ENCODE measurements around the gene SLC33A1. TPM values are rescaled to one million over a fixed set of nuclear protein-coding genes. Genes with fewer than 3 reads are reported as not detected.
A peak's percentile ranks its signal among the peaks of the same experiment; 100 is the strongest.

The SLC33A1 gene
- total RNA-seq, 2 donors from 2014 or later: 24.6 to 24.8 TPM

DNA sequence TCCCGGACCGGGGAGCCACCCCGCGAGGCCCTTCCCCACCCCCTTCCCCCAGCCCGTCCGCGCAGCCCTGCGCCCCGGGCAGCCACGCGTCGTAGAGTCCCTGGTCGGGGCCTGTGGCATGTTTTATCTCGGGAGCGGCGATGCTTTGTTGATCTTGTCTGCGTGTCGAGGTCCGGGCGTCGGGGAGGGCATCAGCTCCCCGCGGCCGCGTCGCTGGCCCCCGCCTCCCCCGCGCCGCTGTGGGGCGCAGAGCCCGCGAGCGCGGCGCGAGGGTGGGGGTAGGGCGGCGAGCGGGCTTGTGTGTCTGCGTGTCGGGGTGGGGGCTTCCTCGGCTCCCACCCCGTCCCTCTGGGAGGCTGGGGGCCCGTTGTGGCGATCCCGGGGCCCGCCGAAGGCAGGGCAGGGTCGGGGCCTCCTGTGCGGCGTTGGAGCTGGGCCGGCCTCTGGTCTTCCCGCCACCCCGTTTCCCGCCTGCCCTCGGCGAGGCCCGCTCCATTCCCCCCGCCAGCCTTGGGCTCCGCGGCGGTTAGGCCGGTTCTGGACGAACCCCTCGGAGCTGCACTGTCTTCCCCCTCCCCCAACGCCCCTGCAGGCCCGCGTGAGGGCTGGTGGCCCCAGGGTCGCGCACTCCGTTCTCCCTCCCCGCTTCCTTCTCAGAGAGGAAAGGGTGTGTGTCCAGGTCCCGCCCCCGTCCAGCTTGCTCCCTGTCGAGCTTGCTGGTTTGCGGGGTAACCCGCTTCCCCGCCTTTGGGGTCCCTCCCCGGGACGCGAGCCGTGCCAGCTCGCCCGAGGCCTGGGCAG, 16.9 kb upstream of the SLC33A1 start:
- H3K36me3 ChIP-seq (ENCODE audit: control insufficient read depth, insufficient read depth, low read length): no peaks in the 10 kb centered on the region
- H3K4me3 Mint-ChIP-seq: peak overlapping the region; percentile 92
- peak overlapping the region; percentile 95 for H3K27ac ChIP-seq (ENCODE audit: low read depth, low read length)
- 0% methylated on average over 11 to 85 of the region's 85 CpGs for WGBS, 2 experiments (ENCODE audit: insufficient coverage in 1 of 2, insufficient read length in 1 of 2)
- H3K4me1 ChIP-seq (ENCODE audit: control insufficient read depth, insufficient read depth, low read length): peaks cover 8% of the 10 kb centered on the region
- no peaks in the 10 kb centered on the region for H3K27me3 ChIP-seq (ENCODE audit: control insufficient read depth, insufficient read depth, low read length, poor library complexity, severe bottlenecking)
- no peaks in the 10 kb centered on the region for H3K9me3 Mint-ChIP-seq
- peak overlapping the region; percentile 89 for H3K4me3 ChIP-seq (ENCODE audit: low read length)
- no peaks in the 10 kb centered on the region for H3K27me3 Mint-ChIP-seq (ENCODE audit: insufficient read depth)
- peak overlapping the region; percentile 83 for H3K9ac ChIP-seq (ENCODE audit: extremely low read depth, low read length, poor library complexity, severe bottlenecking)
- peak overlapping the region; percentile 91 for H3K27ac Mint-ChIP-seq
- TF ChIP-seq, protein P1, sequence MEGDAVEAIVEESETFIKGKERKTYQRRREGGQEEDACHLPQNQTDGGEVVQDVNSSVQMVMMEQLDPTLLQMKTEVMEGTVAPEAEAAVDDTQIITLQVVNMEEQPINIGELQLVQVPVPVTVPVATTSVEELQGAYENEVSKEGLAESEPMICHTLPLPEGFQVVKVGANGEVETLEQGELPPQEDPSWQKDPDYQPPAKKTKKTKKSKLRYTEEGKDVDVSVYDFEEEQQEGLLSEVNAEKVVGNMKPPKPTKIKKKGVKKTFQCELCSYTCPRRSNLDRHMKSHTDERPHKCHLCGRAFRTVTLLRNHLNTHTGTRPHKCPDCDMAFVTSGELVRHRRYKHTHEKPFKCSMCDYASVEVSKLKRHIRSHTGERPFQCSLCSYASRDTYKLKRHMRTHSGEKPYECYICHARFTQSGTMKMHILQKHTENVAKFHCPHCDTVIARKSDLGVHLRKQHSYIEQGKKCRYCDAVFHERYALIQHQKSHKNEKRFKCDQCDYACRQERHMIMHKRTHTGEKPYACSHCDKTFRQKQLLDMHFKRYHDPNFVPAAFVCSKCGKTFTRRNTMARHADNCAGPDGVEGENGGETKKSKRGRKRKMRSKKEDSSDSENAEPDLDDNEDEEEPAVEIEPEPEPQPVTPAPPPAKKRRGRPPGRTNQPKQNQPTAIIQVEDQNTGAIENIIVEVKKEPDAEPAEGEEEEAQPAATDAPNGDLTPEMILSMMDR (conservative IDR thresholded peaks at IDR 0.05): no peak
- peaks cover 19% of the 10 kb centered on the region for H3K4me1 Mint-ChIP-seq
- peaks cover 1% of the 10 kb centered on the region for H3K36me3 Mint-ChIP-seq (ENCODE audit: low read depth)
- DNase-seq: peak; percentile 78
- no peaks in the 10 kb centered on the region for H3K9me3 ChIP-seq (ENCODE audit: control insufficient read depth, low read length)

DNA sequence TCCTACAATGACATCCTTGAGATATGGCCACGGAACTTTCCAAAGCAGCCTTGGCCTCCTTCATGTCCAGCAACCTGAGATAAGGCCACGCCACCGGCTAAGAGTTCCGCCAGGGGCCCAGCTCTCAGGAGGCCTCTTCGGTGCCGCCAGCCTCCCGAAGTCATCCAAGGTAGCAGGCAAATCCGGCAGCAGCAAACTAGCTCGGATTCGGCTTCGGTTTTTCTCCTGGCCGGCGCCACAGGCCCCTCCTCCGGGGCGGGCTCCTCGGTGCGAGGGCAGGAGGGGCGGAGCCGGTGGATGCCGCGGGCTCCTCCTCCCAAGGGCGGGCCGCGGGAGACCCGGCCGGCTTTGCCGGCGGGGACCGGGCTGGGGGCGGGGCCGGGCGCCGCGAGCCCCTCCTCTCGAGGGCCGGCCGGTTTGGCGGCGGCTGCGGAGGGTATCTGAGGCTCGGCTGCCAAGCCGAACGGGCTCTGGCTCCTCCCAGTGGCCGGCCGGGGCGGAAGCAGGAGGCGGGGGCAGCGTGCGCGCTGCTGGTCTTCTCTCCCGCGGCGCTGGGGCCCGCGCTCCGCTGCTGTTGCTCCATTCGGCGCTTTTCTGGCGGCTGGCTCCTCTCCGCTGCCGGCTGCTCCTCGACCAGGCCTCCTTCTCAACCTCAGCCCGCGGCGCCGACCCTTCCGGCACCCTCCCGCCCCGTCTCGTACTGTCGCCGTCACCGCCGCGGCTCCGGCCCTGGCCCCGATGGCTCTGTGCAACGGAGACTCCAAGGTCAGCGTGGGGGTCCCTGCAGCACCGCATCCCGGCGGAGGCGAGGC, 16.1 kb upstream of the SLC33A1 start, which contains the start of gene GMPS:
GMPS (plus strand) TSS at position 518 of the 812 bp plus-strand sequence; CDS start at position 739, 221 bp downstream.
- Histone ChIP-seq H3K27ac (ENCODE audit: low read depth, low read length) (peak within 1 kb of the TSS; percentile 95), H3K27me3 (ENCODE audit: control insufficient read depth, insufficient read depth, low read length, poor library complexity, severe bottlenecking) (no peaks in the 10 kb centered on the region), H3K9ac (ENCODE audit: extremely low read depth, low read length, poor library complexity, severe bottlenecking) (peak within 1 kb of the TSS; percentile 83), H3K9me3 (ENCODE audit: control insufficient read depth, low read length) (no peaks in the 10 kb centered on the region), H3K4me3 (ENCODE audit: low read length) (peak within 1 kb of the TSS; percentile 89), H3K36me3 (ENCODE audit: control insufficient read depth, insufficient read depth, low read length) (no peaks in the 10 kb centered on the region), H3K4me1 (ENCODE audit: control insufficient read depth, insufficient read depth, low read length) (peaks cover 8% of the 10 kb centered on the region)
- Mint-ChIP-seq H3K4me1 (peaks cover 17% of the 10 kb centered on the region), H3K27ac (peak within 1 kb of the TSS; percentile 95), H3K9me3 (no peaks in the 10 kb centered on the region), H3K27me3 (ENCODE audit: insufficient read depth) (no peaks in the 10 kb centered on the region), H3K36me3 (ENCODE audit: low read depth) (peaks cover 1% of the 10 kb centered on the region), H3K4me3 (peak within 1 kb of the TSS; percentile 92)
- TF ChIP-seq, protein P1 (conservative IDR thresholded peaks at IDR 0.05): peak; percentile 73
- WGBS, 2 experiments (ENCODE audit: insufficient coverage in 1 of 2, insufficient read length in 1 of 2): 0 to 1% methylated on average over 23 to 83 of the region's 83 CpGs
- DNase-seq: peak; percentile 99

DNA sequence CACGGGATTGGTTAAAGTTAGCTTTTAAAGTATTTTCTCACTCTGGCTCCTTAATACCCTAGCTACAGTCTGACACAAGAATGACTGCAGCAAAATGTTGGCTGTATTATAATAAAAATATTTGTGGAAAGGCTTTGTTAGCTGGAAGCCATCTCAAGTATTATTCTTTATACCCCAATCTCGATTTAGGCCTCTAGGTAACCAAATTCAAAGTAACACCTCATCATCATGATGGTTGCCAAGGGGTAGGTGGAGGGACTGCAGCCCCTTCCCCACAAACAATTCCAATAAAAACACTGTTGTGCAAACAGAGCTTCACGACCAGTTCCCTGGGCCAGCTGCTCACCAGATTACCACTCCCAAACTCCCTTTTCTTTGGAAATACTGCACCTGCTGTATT, 15.5 kb upstream of the SLC33A1 start:
- Mint-ChIP-seq H3K36me3 (ENCODE audit: low read depth) (peaks cover 1% of the 10 kb centered on the region), H3K27ac (peak overlapping the region; percentile 95), H3K4me3 (peak overlapping the region; percentile 92), H3K27me3 (ENCODE audit: insufficient read depth) (no peaks in the 10 kb centered on the region), H3K9me3 (no peaks in the 10 kb centered on the region), H3K4me1 (peaks cover 17% of the 10 kb centered on the region)
- 67 to 71% methylated on average over 1 to 3 of the region's 3 CpGs for whole genome bisulfite sequencing, 2 experiments (ENCODE audit: insufficient coverage in 1 of 2, insufficient read length in 1 of 2)
- TF ChIP-seq, protein P1 (conservative IDR thresholded peaks at IDR 0.05): peak; percentile 44
- H3K27ac ChIP-seq (ENCODE audit: low read depth, low read length): peak overlapping the region; percentile 87
- H3K4me3 ChIP-seq (ENCODE audit: low read length): peak overlapping the region; percentile 87
- H3K9me3 ChIP-seq (ENCODE audit: control insufficient read depth, low read length): no peaks in the 10 kb centered on the region
- peak overlapping the region; percentile 60 for H3K9ac ChIP-seq (ENCODE audit: extremely low read depth, low read length, poor library complexity, severe bottlenecking)
- no peak for DNase-seq
- no peaks in the 10 kb centered on the region for H3K36me3 ChIP-seq (ENCODE audit: control insufficient read depth, insufficient read depth, low read length)
- H3K4me1 ChIP-seq (ENCODE audit: control insufficient read depth, insufficient read depth, low read length): peaks cover 8% of the 10 kb centered on the region
- H3K27me3 ChIP-seq (ENCODE audit: control insufficient read depth, insufficient read depth, low read length, poor library complexity, severe bottlenecking): no peaks in the 10 kb centered on the region
